ENCODE measurements around the gene ALS2CL. TPM values are rescaled to one million over a fixed set of nuclear protein-coding genes. Genes with fewer than 3 reads are reported as not detected.
A peak's percentile ranks its signal among the peaks of the same experiment; 100 is the strongest.

Gene ALS2CL
- total and polyA plus RNA-seq, 9 donors: 3.3 to 13.2 (median 6.2) TPM

- H3K27ac ChIP-seq: no peak overlapping the region
- no peaks in the 10 kb centered on the region for H3K9me3 ChIP-seq
- peak in 1 of 5 donors; percentile 9 for DNase-seq
Observed at GRCh38 chr3:46703013-46703520, 9.6 kb upstream of the ALS2CL start.

DNA sequence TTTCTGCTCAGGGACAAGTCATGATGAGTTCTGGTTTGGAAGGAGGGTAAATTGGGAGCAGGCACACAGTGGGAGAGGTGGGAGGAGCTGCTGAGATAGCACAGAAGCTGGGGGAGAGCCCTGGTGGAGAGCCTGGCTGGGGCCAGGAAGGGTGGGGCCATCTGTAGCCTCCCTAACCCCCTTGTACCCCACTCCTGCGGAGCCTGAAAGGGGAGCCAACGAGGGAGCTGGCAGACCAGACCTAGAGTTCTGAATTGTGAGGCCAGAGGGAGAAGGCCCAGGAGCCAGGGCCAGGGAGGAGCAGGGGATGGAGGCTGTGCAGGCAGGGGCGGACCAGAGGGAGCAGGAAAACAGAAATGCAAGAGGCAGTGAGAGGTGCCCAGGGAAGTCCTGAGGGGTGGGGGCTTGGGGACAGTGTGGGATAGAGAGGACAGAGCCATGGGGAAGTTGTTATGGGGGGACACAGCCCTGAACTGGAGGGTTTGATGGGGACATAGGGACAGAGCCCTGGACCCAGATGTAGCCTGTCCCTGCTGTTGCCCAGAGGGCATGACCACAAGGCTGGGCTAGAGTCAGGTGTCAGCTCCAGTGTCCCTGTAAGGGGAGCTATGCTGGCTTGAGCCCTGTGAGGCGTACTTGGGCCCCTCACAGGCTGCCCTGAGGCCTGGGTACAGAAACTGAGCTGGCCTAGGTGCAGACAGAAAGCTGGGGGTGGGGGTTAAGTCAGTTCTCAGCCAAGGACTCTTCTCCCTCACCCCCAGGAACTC is 8.9 kb upstream of the ALS2CL start:
- no peaks in the 10 kb centered on the region for H3K27me3 ChIP-seq
- intact Hi-C loops (cut with DNase I): loop anchor here in 3 of 4 donors (10.0 kb wide), 2 partner anchors 302 to 622 kb away; no protein-coding TSS in a partner anchor
- peaks cover 7% of the 10 kb centered on the region for H3K4me1 ChIP-seq (ENCODE audit: insufficient read depth)
- peak in 1 of 5 donors; percentile 16 for DNase-seq
- 56 to 80% (median 63%) methylated on average over 4 of the region's 4 CpGs for WGBS, 3 donors
- H3K36me3 ChIP-seq: no peaks in the 10 kb centered on the region
- no peak overlapping the region for H3K4me3 ChIP-seq
- no peaks in the 10 kb centered on the region for H3K9me3 ChIP-seq
- TF ChIP-seq EP300 (IDR thresholded peaks at IDR 0.05): no peak
- TF ChIP-seq, protein P1, sequence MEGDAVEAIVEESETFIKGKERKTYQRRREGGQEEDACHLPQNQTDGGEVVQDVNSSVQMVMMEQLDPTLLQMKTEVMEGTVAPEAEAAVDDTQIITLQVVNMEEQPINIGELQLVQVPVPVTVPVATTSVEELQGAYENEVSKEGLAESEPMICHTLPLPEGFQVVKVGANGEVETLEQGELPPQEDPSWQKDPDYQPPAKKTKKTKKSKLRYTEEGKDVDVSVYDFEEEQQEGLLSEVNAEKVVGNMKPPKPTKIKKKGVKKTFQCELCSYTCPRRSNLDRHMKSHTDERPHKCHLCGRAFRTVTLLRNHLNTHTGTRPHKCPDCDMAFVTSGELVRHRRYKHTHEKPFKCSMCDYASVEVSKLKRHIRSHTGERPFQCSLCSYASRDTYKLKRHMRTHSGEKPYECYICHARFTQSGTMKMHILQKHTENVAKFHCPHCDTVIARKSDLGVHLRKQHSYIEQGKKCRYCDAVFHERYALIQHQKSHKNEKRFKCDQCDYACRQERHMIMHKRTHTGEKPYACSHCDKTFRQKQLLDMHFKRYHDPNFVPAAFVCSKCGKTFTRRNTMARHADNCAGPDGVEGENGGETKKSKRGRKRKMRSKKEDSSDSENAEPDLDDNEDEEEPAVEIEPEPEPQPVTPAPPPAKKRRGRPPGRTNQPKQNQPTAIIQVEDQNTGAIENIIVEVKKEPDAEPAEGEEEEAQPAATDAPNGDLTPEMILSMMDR (IDR thresholded peaks at IDR 0.05): no peak
- TF ChIP-seq POLR2A (IDR thresholded peaks at IDR 0.05): no peak
- H3K27ac ChIP-seq: no peak overlapping the region

More at GRCh38 chr3:46703013-46703520, 9.6 kb upstream of the ALS2CL start:
- WGBS, 3 donors: 90 to 95% (median 94%) methylated on average over 4 of the region's 4 CpGs
- Histone ChIP-seq H3K27me3 (no peaks in the 10 kb centered on the region), H3K4me1 (ENCODE audit: insufficient read depth) (peaks cover 7% of the 10 kb centered on the region), H3K4me3 (no peak overlapping the region), H3K36me3 (no peaks in the 10 kb centered on the region)
- TF ChIP-seq, protein P1 (IDR thresholded peaks at IDR 0.05): no peak
- TF ChIP-seq EP300 (IDR thresholded peaks at IDR 0.05) (no peak), POLR2A (IDR thresholded peaks at IDR 0.05) (no peak)
- intact Hi-C loops (cut with DNase I): loop anchor here in 3 of 4 donors (10.0 kb wide), 2 partner anchors 302 to 622 kb away; no protein-coding TSS in a partner anchor

- H3K4me1 ChIP-seq (ENCODE audit: insufficient read depth): peaks cover 13% of the 10 kb centered on the region
- TF ChIP-seq POLR2A (IDR thresholded peaks at IDR 0.05) (no peak), EP300 (IDR thresholded peaks at IDR 0.05) (no peak)
- TF ChIP-seq, protein P1 (IDR thresholded peaks at IDR 0.05): no peak
- intact Hi-C loops (cut with DNase I): loop anchor here in 3 of 4 donors (10.0 kb wide), 2 partner anchors 303 to 623 kb away; no protein-coding TSS in a partner anchor
Observed at GRCh38 chr3:46701181-46701939, 7.9 kb upstream of the ALS2CL start, which contains the start of gene TMIE. Gene TMIE (plus strand): TSS chr3:46701392. CDS start chr3:46701488, 96 bp downstream.

GRCh38 chr3:46700772-46701171 is 7.3 kb upstream of the ALS2CL start:
- H3K27ac ChIP-seq: no peak overlapping the region
- intact Hi-C loops (cut with DNase I): loop anchor here in 3 of 4 donors (10.0 kb wide), 2 partner anchors 304 to 624 kb away; no protein-coding TSS in a partner anchor
- peak; percentile 49 to 72 (median 55) for DNase-seq
- peaks cover 19% of the 10 kb centered on the region for H3K4me1 ChIP-seq (ENCODE audit: insufficient read depth)
- TF ChIP-seq, protein P1 (IDR thresholded peaks at IDR 0.05): no peak
- TF ChIP-seq EP300 (IDR thresholded peaks at IDR 0.05): no peak
- no peak for TF ChIP-seq POLR2A (IDR thresholded peaks at IDR 0.05)
- H3K36me3 ChIP-seq: no peaks in the 10 kb centered on the region
- no peak overlapping the region for H3K4me3 ChIP-seq
- no peaks in the 10 kb centered on the region for H3K27me3 ChIP-seq
- 37 to 45% (median 41%) methylated on average over 3 to 4 of the region's 4 CpGs for WGBS, 3 donors
- H3K9me3 ChIP-seq: no peaks in the 10 kb centered on the region

More at GRCh38 chr3:46701181-46701939, 7.9 kb upstream of the ALS2CL start, which contains the start of gene TMIE:
- H3K27me3 ChIP-seq: no peaks in the 10 kb centered on the region
- H3K9me3 ChIP-seq: no peaks in the 10 kb centered on the region
- peak in 3 of 5 donors; percentile 43 to 54 (median 45) for DNase-seq
- no peaks in the 10 kb centered on the region for H3K36me3 ChIP-seq
- peak within 1 kb of the TSS; percentile 28 for H3K4me3 ChIP-seq
- 3 to 11% (median 5%) methylated on average over 26 to 51 of the region's 51 CpGs for WGBS, 3 donors
- H3K27ac ChIP-seq: peak within 1 kb of the TSS in 1 of 2 donors; percentile 58

All from ovary (tissue), 9 donors.